LNCAP (cell line): ENCODE results near the gene LHX1.

ENCODE experiments used
- TF ChIP-seq, protein P1 (sequence below): fragments of 450-650 bp; IDR thresholded peaks from 2 replicates; pipeline ENCODE4 v1.5.1; 2017; ENCODE audit warnings: mild to moderate bottlenecking

The LHX1 gene

DNA sequence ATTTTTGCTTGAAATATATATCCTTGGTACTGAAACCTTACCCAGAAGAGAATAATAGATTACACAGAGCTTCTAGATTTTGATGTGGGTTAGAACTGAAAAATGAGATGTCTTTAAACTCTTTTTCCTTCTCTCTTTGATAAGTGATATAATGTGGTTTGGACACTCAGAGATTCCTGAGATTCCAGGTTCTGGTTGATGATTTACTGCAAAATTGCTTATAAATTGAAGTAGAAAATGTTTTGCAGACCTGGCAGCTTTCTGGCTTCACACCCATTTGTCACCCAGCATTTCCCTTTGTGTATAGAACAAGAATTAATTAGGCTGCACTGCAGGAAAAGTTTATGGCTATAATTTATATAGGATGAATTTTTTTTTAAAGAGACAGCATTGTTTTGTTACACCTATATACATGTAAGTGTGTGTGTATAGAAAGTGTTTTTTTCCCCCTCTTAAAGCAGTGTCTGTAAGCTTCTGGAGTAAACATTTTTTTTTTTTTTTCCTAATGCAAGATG, 35.0 kb downstream of the LHX1 start:
- TF ChIP-seq, protein P1, sequence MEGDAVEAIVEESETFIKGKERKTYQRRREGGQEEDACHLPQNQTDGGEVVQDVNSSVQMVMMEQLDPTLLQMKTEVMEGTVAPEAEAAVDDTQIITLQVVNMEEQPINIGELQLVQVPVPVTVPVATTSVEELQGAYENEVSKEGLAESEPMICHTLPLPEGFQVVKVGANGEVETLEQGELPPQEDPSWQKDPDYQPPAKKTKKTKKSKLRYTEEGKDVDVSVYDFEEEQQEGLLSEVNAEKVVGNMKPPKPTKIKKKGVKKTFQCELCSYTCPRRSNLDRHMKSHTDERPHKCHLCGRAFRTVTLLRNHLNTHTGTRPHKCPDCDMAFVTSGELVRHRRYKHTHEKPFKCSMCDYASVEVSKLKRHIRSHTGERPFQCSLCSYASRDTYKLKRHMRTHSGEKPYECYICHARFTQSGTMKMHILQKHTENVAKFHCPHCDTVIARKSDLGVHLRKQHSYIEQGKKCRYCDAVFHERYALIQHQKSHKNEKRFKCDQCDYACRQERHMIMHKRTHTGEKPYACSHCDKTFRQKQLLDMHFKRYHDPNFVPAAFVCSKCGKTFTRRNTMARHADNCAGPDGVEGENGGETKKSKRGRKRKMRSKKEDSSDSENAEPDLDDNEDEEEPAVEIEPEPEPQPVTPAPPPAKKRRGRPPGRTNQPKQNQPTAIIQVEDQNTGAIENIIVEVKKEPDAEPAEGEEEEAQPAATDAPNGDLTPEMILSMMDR = no peak

GRCh38 chr17:36972905-36973304, 35.6 kb downstream of the LHX1 start:
- TF ChIP-seq, protein P1 = no peak

- TF ChIP-seq, protein P1 = no peak
These were observed 38.7 kb downstream of the LHX1 start for GRCh38 chr17:36975922-36976515.

- TF ChIP-seq, protein P1 = no peak
These were observed 39.8 kb downstream of the LHX1 start for GRCh38 chr17:36977066-36977465.

DNA sequence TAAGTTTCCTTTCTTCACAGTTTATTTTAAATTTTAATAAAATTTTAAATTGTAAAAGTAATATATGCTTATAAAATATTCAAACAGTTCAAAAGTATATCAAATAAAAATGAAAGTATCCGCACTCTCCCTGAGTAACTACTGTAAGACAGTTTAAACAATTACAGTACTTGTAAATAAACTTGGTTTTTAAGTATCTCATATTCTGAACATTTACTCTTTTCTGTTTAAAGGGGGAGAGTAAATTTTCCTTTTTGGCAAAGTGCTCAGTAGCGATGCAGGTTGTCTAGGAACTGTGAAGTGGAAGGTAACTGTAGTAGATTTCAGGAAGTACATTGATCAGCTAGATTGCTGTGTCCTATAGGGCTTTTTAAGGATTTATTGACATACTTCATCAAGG, 40.3 kb downstream of the LHX1 start:
- TF ChIP-seq, protein P1 = no peak

GRCh38 chr17:36978810-36979564, 41.7 kb downstream of the LHX1 start:
- TF ChIP-seq, protein P1 = no peak

- TF ChIP-seq, protein P1 = no peak
These were observed 42.3 kb downstream of the LHX1 start for GRCh38 chr17:36979565-36979941.
